ENCODE data around the gene ZCCHC24.

Gene ZCCHC24

DNA sequence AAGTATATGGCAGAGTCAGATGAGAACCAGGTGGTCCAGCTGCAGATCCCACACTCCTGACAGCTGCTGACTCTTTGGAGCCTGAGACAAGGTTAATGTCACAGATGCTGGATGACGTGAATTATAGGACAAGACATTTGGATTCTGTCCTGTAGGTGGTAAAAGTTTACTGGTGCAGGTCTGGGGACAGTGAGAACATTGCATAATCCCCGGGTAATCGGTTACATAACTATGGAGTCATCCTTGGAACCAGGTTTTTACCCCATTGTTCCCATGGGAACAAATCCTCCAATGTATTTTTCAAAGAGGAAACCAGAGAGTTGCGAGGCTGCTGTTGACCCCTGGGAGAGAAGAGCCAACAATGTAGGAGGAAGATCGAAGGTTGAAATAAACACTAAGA is 27.5 kb upstream of the ZCCHC24 start:
- no peaks in the 10 kb centered on the region for H4K20me1 ChIP-seq (ENCODE audit: insufficient read depth)
- H3K79me2 ChIP-seq (ENCODE audit: insufficient read depth, low read depth), result no peaks in the 10 kb centered on the region
- no peaks in the 10 kb centered on the region for H3K4me1 ChIP-seq (ENCODE audit: low read depth, poor library complexity, severe bottlenecking)
- H3K27ac ChIP-seq, result no peak overlapping the region
- H3K4me2 ChIP-seq, result no peak overlapping the region
- no peaks in the 10 kb centered on the region for H3K27me3 ChIP-seq (ENCODE audit: insufficient read depth, low read depth)
- no peak overlapping the region for H3K9ac ChIP-seq
- no peaks in the 10 kb centered on the region for H3K36me3 ChIP-seq (ENCODE audit: insufficient read depth)
- H3K4me3 ChIP-seq (IDR thresholded peaks at IDR 0.05; ENCODE audit: insufficient read depth, low read depth, low read length), result no peak overlapping the region
- H2AFZ ChIP-seq (ENCODE audit: low read depth), result no peak overlapping the region
- TF ChIP-seq, protein P1, sequence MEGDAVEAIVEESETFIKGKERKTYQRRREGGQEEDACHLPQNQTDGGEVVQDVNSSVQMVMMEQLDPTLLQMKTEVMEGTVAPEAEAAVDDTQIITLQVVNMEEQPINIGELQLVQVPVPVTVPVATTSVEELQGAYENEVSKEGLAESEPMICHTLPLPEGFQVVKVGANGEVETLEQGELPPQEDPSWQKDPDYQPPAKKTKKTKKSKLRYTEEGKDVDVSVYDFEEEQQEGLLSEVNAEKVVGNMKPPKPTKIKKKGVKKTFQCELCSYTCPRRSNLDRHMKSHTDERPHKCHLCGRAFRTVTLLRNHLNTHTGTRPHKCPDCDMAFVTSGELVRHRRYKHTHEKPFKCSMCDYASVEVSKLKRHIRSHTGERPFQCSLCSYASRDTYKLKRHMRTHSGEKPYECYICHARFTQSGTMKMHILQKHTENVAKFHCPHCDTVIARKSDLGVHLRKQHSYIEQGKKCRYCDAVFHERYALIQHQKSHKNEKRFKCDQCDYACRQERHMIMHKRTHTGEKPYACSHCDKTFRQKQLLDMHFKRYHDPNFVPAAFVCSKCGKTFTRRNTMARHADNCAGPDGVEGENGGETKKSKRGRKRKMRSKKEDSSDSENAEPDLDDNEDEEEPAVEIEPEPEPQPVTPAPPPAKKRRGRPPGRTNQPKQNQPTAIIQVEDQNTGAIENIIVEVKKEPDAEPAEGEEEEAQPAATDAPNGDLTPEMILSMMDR (conservative IDR thresholded peaks at IDR 0.05; ENCODE audit: low read depth, low read length), result no peak

GRCh38 chr10:79472449-79472848 is 27.0 kb upstream of the ZCCHC24 start:
- no peaks in the 10 kb centered on the region for H4K20me1 ChIP-seq (ENCODE audit: insufficient read depth)
- H3K27me3 ChIP-seq (ENCODE audit: insufficient read depth, low read depth), result no peaks in the 10 kb centered on the region
- TF ChIP-seq, protein P1 (conservative IDR thresholded peaks at IDR 0.05; ENCODE audit: low read depth, low read length), result no peak
- no peak overlapping the region for H3K4me3 ChIP-seq (IDR thresholded peaks at IDR 0.05; ENCODE audit: insufficient read depth, low read depth, low read length)
- no peak overlapping the region for H3K4me2 ChIP-seq
- no peak overlapping the region for H3K27ac ChIP-seq
- no peaks in the 10 kb centered on the region for H3K4me1 ChIP-seq (ENCODE audit: low read depth, poor library complexity, severe bottlenecking)
- no peaks in the 10 kb centered on the region for H3K79me2 ChIP-seq (ENCODE audit: insufficient read depth, low read depth)
- no peak overlapping the region for H2AFZ ChIP-seq (ENCODE audit: low read depth)
- H3K36me3 ChIP-seq (ENCODE audit: insufficient read depth), result no peaks in the 10 kb centered on the region
- no peak overlapping the region for H3K9ac ChIP-seq

DNA sequence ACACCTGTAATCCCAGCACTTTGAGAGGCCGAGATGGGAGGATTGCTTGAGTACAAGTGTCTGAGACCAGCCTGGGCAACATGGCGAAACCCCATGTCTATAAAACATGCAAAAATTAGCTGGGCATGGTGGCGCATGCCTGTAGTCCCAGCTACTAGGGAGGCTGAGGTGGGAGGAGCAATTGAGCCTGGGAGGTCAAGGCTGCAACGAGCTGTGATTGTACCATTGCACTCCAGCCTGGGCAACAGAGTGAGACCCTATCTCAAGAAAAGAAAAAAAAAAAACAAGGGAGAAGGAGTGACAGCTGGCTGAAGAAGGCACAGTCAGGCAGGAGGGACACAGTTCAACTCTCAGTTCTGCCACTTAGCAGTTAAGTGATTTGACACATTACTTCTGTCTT is 26.4 kb upstream of the ZCCHC24 start:
- Histone ChIP-seq H3K4me3 (IDR thresholded peaks at IDR 0.05; ENCODE audit: insufficient read depth, low read depth, low read length) (no peak overlapping the region), H3K27me3 (ENCODE audit: insufficient read depth, low read depth) (no peaks in the 10 kb centered on the region), H3K79me2 (ENCODE audit: insufficient read depth, low read depth) (no peaks in the 10 kb centered on the region), H3K9ac (no peak overlapping the region), H2AFZ (ENCODE audit: low read depth) (no peak overlapping the region), H3K4me2 (no peak overlapping the region), H4K20me1 (ENCODE audit: insufficient read depth) (no peaks in the 10 kb centered on the region), H3K27ac (no peak overlapping the region), H3K36me3 (ENCODE audit: insufficient read depth) (no peaks in the 10 kb centered on the region), H3K4me1 (ENCODE audit: low read depth, poor library complexity, severe bottlenecking) (peaks cover 1% of the 10 kb centered on the region)
- TF ChIP-seq, protein P1 (conservative IDR thresholded peaks at IDR 0.05; ENCODE audit: low read depth, low read length), result no peak

DNA sequence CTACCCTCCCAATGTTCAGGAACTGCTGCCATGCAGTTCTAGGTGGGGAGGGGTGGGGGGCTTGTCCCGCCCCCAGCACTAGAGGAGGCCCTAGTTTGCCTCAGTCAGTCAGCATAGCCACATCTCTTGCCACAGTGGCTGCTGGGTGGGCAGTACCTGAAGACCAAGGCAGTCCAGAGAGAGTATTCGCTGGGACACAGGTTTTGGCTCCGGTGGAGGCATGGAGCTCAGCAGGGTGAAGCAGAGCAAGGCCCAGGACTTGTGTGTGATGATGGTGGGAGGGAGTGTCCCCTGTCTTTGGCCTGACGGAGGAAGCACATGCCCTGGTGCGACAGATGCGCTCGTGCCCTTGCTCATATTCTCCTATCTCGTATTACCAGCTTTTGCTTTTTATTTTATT is 24.7 kb upstream of the ZCCHC24 start:
- Histone ChIP-seq H3K4me2 (no peak overlapping the region), H3K27me3 (ENCODE audit: insufficient read depth, low read depth) (no peaks in the 10 kb centered on the region), H3K79me2 (ENCODE audit: insufficient read depth, low read depth) (no peaks in the 10 kb centered on the region), H3K4me3 (IDR thresholded peaks at IDR 0.05; ENCODE audit: insufficient read depth, low read depth, low read length) (no peak overlapping the region), H4K20me1 (ENCODE audit: insufficient read depth) (no peaks in the 10 kb centered on the region), H3K36me3 (ENCODE audit: insufficient read depth) (no peaks in the 10 kb centered on the region), H2AFZ (ENCODE audit: low read depth) (no peak overlapping the region), H3K27ac (no peak overlapping the region), H3K4me1 (ENCODE audit: low read depth, poor library complexity, severe bottlenecking) (peaks cover 4% of the 10 kb centered on the region), H3K9ac (no peak overlapping the region)
- TF ChIP-seq, protein P1 (conservative IDR thresholded peaks at IDR 0.05; ENCODE audit: low read depth, low read length), result no peak
